ENCODE results near the gene PLXNB3.

The PLXNB3 gene

GRCh38 chrX:153773741-153774575, 9.9 kb downstream of the PLXNB3 start:
- Histone ChIP-seq H3K4me1 (ENCODE audit: low read depth, poor library complexity, severe bottlenecking) (no peaks in the 10 kb centered on the region), H3K79me2 (ENCODE audit: insufficient read depth, low read depth) (no peaks in the 10 kb centered on the region), H3K4me3 (IDR thresholded peaks at IDR 0.05; ENCODE audit: insufficient read depth, low read depth, low read length) (no peak overlapping the region), H3K36me3 (ENCODE audit: insufficient read depth) (no peaks in the 10 kb centered on the region), H3K9ac (no peak overlapping the region), H3K27ac (no peak overlapping the region), H3K4me2 (no peak overlapping the region), H4K20me1 (ENCODE audit: insufficient read depth) (no peaks in the 10 kb centered on the region), H3K27me3 (ENCODE audit: insufficient read depth, low read depth) (no peaks in the 10 kb centered on the region; the same call in 1 of the 2 replicates), H2AFZ (ENCODE audit: low read depth) (no peak overlapping the region)
- TF ChIP-seq CTCF (conservative IDR thresholded peaks at IDR 0.05; ENCODE audit: low read depth, low read length): no peak

DNA sequence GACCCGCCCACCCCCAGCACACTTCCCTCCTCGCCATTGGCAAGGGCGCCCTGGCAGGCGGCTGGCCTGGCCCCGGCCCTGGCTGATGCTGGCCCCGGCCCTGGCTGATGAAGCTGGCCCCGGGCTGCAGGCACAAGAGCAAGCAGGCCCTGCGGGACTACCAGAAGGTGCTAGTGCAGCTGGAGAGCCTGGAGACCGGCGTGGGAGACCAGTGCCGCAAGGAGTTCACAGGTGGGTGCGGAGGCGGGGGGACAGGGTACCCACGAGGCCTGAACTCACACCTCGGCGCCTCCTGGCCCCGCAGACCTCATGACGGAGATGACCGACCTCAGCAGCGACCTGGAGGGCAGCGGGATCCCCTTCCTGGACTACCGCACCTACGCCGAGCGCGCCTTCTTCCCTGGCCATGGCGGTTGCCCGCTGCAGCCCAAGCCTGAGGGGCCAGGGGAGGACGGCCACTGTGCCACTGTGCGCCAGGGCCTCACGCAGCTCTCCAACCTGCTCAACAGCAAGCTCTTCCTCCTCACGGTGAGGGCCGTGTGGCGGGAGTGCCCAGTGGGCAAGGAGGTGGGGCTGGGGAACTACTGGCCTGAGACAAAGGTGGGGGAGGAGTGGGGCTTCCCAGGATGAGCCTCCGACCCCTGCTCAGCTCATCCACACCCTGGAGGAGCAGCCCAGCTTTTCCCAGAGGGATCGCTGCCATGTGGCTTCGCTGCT, 10.7 kb downstream of the PLXNB3 start:
- no peak overlapping the region for H3K9ac ChIP-seq
- H3K4me2 ChIP-seq: no peak overlapping the region
- no peaks in the 10 kb centered on the region for H3K4me1 ChIP-seq (ENCODE audit: low read depth, poor library complexity, severe bottlenecking)
- no peaks in the 10 kb centered on the region for H3K36me3 ChIP-seq (ENCODE audit: insufficient read depth)
- no peaks in the 10 kb centered on the region; the same call in 1 of the 2 replicates for H3K27me3 ChIP-seq (ENCODE audit: insufficient read depth, low read depth)
- H3K4me3 ChIP-seq (IDR thresholded peaks at IDR 0.05; ENCODE audit: insufficient read depth, low read depth, low read length): no peak overlapping the region
- no peaks in the 10 kb centered on the region for H4K20me1 ChIP-seq (ENCODE audit: insufficient read depth)
- no peak overlapping the region for H2AFZ ChIP-seq (ENCODE audit: low read depth)
- H3K27ac ChIP-seq: no peak overlapping the region
- TF ChIP-seq CTCF (conservative IDR thresholded peaks at IDR 0.05; ENCODE audit: low read depth, low read length): no peak
- H3K79me2 ChIP-seq (ENCODE audit: insufficient read depth, low read depth): no peaks in the 10 kb centered on the region

DNA sequence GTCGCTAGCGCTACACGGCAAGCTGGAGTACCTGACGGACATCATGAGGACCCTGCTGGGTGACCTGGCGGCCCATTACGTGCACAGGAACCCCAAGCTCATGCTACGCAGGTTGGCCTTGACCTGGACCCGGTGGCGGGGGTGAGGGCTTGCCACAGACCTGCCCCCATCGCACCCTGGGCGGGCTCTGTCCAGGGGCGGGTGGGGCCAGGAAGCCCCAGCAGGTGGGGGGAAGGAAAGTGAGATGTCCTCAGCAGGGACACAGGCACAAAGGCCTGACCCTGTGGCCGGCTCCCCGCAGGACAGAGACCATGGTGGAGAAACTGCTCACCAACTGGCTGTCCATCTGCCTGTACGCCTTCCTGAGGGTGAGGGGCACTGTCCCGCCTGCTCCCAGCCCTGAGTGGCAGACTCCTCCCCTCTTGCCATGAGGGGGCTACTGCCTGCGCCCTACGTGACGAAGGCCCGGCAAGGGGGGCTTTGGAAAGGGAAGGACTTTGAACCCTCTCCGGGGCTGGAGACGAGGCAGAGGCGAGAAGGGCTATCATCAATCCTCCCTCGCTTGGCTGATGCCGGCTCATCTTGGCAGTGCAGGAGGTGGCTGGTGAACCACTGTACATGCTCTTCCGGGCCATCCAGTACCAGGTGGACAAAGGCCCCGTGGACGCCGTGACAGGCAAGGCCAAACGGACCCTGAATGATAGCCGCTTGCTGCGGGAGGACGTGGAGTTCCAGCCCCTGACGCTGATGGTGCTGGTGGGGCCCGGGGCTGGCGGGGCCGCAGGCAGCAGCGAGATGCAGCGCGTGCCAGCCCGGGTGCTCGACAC, 11.5 kb downstream of the PLXNB3 start:
- Histone ChIP-seq H3K4me3 (IDR thresholded peaks at IDR 0.05; ENCODE audit: insufficient read depth, low read depth, low read length) (no peak overlapping the region), H3K4me1 (ENCODE audit: low read depth, poor library complexity, severe bottlenecking) (no peaks in the 10 kb centered on the region), H3K4me2 (no peak overlapping the region), H3K27ac (no peak overlapping the region), H2AFZ (ENCODE audit: low read depth) (no peak overlapping the region), H4K20me1 (ENCODE audit: insufficient read depth) (no peaks in the 10 kb centered on the region), H3K27me3 (ENCODE audit: insufficient read depth, low read depth) (peaks cover 5% of the 10 kb centered on the region; the same call in 1 of the 2 replicates), H3K79me2 (ENCODE audit: insufficient read depth, low read depth) (no peaks in the 10 kb centered on the region), H3K36me3 (ENCODE audit: insufficient read depth) (no peaks in the 10 kb centered on the region), H3K9ac (no peak overlapping the region)
- no peak for TF ChIP-seq CTCF (conservative IDR thresholded peaks at IDR 0.05; ENCODE audit: low read depth, low read length)

GRCh38 chrX:153776120-153776599, 12.1 kb downstream of the PLXNB3 start:
- no peaks in the 10 kb centered on the region for H3K79me2 ChIP-seq (ENCODE audit: insufficient read depth, low read depth)
- no peaks in the 10 kb centered on the region for H3K4me1 ChIP-seq (ENCODE audit: low read depth, poor library complexity, severe bottlenecking)
- H2AFZ ChIP-seq (ENCODE audit: low read depth): no peak overlapping the region
- H3K4me3 ChIP-seq (IDR thresholded peaks at IDR 0.05; ENCODE audit: insufficient read depth, low read depth, low read length): no peak overlapping the region
- no peaks in the 10 kb centered on the region for H4K20me1 ChIP-seq (ENCODE audit: insufficient read depth)
- no peak overlapping the region for H3K27ac ChIP-seq
- H3K27me3 ChIP-seq (ENCODE audit: insufficient read depth, low read depth): peaks cover 6% of the 10 kb centered on the region; the same call in 1 of the 2 replicates
- no peak overlapping the region for H3K4me2 ChIP-seq
- H3K36me3 ChIP-seq (ENCODE audit: insufficient read depth): no peaks in the 10 kb centered on the region
- H3K9ac ChIP-seq: no peak overlapping the region
- no peak for TF ChIP-seq CTCF (conservative IDR thresholded peaks at IDR 0.05; ENCODE audit: low read depth, low read length)
